ENCODE results near the gene SOX5. TPM values are rescaled to one million over a fixed set of nuclear protein-coding genes. Genes with fewer than 3 reads are reported as not detected.
"Not testable (repeated sequence)": the region's sequence is repeated elsewhere in the genome, so short reads cannot be mapped to it uniquely, and the experiment has no call there.

Gene SOX5
- total RNA-seq, 2 experiments from 2014 or later: 0.88 to 1.1 TPM

DNA sequence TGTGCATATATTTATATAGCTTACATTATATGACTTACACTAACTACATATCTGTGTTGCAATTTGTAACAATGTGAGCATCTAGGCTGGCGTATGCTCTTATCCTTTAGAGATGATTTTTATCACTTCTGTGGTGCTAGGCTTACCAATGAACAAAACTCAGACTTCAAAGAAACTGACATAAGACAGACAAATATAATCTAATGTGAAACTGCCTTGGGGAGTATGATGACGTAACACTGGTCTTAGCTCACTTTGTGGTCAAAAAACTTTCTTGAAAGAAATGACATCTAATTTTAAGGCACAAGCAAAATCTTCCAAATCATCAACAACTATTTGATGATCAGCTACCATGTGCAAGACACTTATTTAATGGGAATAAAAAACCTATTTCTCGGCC, 50.0 kb downstream of the SOX5 start:
- Mint-ChIP-seq H3K36me3 (ENCODE audit: low read depth) (no peaks in the 10 kb centered on the region), H3K9me3 (ENCODE audit: low read depth) (peaks cover 3% of the 10 kb centered on the region), H3K4me1 (no peaks in the 10 kb centered on the region), H3K27ac (no peak overlapping the region), H3K4me3 (no peak overlapping the region), H3K27me3 (no peaks in the 10 kb centered on the region)
- intact Hi-C loops (cut with DNase I, micrococcal nuclease): no loop called here
- ATAC-seq (no peak), DNase-seq (no peak)
- CTCF ChIA-PET: interaction anchor here (0.6 to 1.1 kb wide), 2 partner anchors 98 to 694 kb away, joined by 3 read pairs; no protein-coding TSS in a partner anchor
- POLR2A ChIA-PET: interaction anchor here (0.6 kb wide), 1 partner anchor 19 kb away, joined by 3 read pairs; no protein-coding TSS in a partner anchor

DNA sequence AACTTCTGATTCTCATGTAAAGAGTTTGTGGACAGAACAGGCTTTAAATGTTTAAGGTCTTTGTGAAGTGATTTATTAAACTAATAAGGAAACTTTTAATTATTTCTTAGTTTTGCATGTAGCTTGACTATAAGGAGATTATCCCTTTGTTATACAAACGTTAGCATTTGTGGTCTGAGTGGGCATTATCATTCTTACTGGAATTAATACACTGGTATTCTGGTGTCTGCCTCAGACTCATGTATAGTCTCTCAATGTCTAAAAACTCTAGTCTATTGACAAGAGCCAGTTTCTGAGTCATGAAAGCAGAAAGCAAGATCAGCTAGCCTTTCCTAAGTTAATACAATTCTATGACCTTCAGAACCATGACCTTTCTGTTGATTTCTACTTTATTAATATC, 51.3 kb downstream of the SOX5 start:
- Mint-ChIP-seq H3K36me3 (ENCODE audit: low read depth) (no peaks in the 10 kb centered on the region), H3K27ac (no peak overlapping the region), H3K9me3 (ENCODE audit: low read depth) (peaks cover 3% of the 10 kb centered on the region), H3K4me1 (no peaks in the 10 kb centered on the region), H3K27me3 (no peaks in the 10 kb centered on the region), H3K4me3 (no peak overlapping the region)
- ChIA-PET POLR2A (no interaction called here), CTCF (no interaction called here)
- DNase-seq (no peak), ATAC-seq (no peak)
- intact Hi-C loops (cut with DNase I, micrococcal nuclease): no loop called here

DNA sequence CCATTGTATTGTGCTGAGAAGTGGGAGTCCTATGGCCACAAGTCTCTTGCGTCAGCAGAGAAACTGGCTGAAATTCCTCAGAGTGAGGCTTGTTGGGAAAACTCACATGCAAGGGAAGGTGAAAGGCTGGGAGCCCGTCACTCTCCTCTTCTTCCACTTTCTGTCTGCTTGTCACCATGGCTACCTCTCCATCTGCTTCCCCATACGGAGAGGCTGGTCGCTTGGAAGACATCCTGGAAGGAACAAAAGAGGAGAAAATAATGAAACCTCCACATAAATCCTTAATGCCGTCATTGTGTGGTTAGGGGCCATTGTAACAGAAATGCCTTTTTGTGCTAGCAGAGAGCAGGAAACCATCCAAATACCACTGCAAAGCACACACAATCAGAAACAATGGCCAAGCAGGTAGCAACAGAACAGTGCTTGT, 53.7 kb downstream of the SOX5 start:
- intact Hi-C loops (cut with DNase I, micrococcal nuclease): no loop called here
- Mint-ChIP-seq H3K27ac (no peak overlapping the region), H3K36me3 (ENCODE audit: low read depth) (no peaks in the 10 kb centered on the region), H3K4me1 (no peaks in the 10 kb centered on the region), H3K4me3 (no peak overlapping the region), H3K9me3 (ENCODE audit: low read depth) (no peaks in the 10 kb centered on the region), H3K27me3 (no peaks in the 10 kb centered on the region)
- ATAC-seq (no peak), DNase-seq (no peak)
- POLR2A ChIA-PET: no interaction called here
- CTCF ChIA-PET: no interaction called here

DNA sequence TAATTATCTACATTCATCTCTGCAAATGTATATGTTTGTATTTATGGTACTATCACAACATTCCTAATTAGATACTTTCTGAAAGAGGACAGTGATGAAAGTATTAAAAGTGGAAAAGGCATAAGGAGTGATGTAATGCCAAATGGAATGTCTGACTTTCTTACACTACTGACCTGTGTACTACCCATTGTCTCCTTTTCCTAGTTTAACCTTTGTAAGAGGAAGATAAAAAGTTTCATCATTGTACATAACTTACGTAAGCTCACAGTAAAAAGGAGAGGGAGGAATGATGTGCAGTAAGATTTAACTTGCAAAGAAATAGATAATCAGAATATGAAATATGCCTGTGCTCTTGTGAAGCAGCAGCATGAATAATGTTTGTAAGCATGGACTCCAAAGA, 55.9 kb downstream of the SOX5 start:
- H3K4me1 Mint-ChIP-seq: no peaks in the 10 kb centered on the region
- ChIA-PET POLR2A (no interaction called here), CTCF (no interaction called here)
- H3K4me3 Mint-ChIP-seq: no peak overlapping the region
- H3K27me3 Mint-ChIP-seq: no peaks in the 10 kb centered on the region
- DNase-seq (no peak), ATAC-seq (no peak)
- no peaks in the 10 kb centered on the region for H3K9me3 Mint-ChIP-seq (ENCODE audit: low read depth)
- no peak overlapping the region for H3K27ac Mint-ChIP-seq
- intact Hi-C loops (cut with DNase I, micrococcal nuclease): no loop called here
- no peaks in the 10 kb centered on the region for H3K36me3 Mint-ChIP-seq (ENCODE audit: low read depth)

DNA sequence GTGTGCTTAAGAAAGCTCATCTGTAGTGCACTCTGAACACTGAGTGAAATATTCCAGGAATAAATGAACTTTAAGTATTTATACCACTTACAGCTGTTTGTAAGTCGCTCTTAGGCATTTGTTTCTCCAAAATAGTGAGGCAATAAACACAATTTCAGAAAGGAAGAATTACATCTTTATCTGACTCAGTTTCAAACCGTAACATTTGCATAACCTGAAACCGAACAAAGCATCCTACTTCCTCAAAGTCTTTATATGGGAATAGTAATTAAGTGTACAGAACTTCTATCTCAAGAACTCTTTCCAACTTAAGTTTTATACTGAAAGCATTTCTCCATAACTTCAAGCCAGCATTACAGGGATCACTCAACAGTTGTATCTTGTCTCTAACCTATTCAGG, 58.4 kb downstream of the SOX5 start:
- H3K27ac Mint-ChIP-seq: no peak overlapping the region
- POLR2A ChIA-PET: no interaction called here
- no peak for ATAC-seq
- H3K4me1 Mint-ChIP-seq: no peaks in the 10 kb centered on the region
- H3K4me3 Mint-ChIP-seq: no peak overlapping the region
- CTCF ChIA-PET: no interaction called here
- no peaks in the 10 kb centered on the region for H3K27me3 Mint-ChIP-seq
- DNase-seq: no peak
- intact Hi-C loops (cut with DNase I, micrococcal nuclease): no loop called here
- H3K36me3 Mint-ChIP-seq (ENCODE audit: low read depth): no peaks in the 10 kb centered on the region
- H3K9me3 Mint-ChIP-seq (ENCODE audit: low read depth): no peaks in the 10 kb centered on the region

DNA sequence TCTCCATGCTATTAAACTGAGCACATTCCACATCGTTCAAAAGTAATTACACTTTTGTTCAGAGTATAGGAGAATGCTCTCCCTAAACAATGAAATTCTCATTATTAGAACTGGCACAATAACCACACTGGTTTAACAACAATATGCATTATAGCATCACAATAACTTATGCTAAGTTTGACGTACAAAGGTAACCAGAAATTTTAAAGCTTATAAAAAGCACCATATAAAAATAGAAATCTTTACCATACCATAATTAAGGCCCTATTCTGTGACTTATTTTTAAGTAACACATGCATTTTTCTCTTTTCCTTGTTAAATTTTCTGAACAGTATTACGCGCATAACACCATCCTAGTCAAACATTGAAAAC, 60.4 kb downstream of the SOX5 start:
- no peak for ATAC-seq
- intact Hi-C loops (cut with DNase I, micrococcal nuclease): no loop called here
- no peaks in the 10 kb centered on the region for H3K36me3 Mint-ChIP-seq (ENCODE audit: low read depth)
- H3K4me3 Mint-ChIP-seq: no peak overlapping the region
- no peaks in the 10 kb centered on the region for H3K27me3 Mint-ChIP-seq
- no peak for DNase-seq
- ChIA-PET CTCF (no interaction called here), POLR2A (no interaction called here)
- H3K27ac Mint-ChIP-seq: no peak overlapping the region
- H3K9me3 Mint-ChIP-seq (ENCODE audit: low read depth): no peaks in the 10 kb centered on the region
- no peaks in the 10 kb centered on the region for H3K4me1 Mint-ChIP-seq

DNA sequence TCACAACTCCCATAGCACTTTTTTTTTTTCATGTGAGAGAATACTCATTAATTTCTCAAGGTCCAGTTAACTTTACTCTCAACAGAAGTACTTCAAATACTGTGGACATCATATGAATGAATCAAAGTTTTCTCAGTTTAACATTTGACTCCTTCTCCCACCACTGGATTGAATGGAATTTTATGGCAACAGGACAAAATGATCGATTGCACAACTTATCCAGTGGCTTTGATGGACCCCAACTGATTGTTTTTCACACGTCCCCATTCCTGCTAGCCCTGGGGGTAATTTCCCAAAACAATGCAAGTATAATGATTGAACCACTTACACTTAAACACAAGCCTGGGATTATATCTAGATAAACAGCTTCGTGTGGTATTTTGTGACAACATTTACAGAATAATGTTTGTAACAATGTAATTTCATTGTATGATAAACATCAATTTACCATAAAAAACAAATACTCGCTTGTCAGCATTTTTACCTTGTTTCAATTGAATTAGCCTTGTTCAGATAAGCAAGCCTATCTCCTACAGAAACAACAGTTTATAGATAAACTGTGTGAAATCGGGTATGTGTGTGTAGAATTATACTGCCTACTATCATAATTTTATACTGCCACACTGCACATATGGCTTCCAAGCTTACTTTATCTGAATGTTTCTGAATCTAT, 60.9 kb downstream of the SOX5 start:
- ATAC-seq: no peak
- POLR2A ChIA-PET: no interaction called here

DNA sequence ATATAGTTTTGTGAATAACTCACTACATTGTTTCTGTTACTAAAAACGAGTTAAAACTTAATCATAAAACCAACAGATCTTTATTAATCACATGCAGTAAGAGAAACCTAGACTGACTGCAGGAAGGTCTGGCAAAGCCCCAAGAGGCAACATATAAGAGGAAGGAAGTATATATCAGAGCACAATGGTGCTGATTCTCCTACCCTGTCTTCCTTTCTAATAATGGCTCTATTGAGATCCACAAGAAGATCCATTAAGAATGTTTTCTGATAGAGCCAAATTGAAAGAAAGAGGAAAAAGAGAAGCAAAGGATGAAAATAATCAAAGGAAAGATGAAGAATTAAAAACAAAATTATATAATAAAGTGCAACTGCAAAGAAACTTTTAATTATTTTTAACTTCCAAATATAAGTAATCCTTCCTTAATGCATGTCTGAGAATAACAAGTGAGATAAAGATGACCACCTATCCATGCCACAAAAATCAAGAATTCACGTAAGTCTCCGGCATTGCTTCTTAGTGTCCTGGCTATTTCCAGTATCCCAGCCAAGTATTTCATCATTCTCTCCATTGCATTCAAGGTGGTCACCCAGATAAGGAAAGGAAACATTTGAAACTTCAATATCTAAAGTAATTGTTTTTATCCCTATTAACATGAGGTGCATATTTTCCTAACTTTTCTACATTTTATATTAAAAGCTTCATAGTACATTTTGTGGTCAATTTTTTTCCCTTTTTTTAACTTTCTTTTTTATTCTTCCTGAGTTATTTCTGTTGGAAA, 62.2 kb downstream of the SOX5 start:
- Mint-ChIP-seq H3K27ac (no peak overlapping the region), H3K27me3 (no peaks in the 10 kb centered on the region), H3K4me1 (no peaks in the 10 kb centered on the region), H3K36me3 (ENCODE audit: low read depth) (no peaks in the 10 kb centered on the region), H3K4me3 (no peak overlapping the region), H3K9me3 (ENCODE audit: low read depth) (no peaks in the 10 kb centered on the region)
- DNase-seq: no peak
- intact Hi-C loops (cut with DNase I, micrococcal nuclease): no loop called here
- no peak for ATAC-seq
- CTCF ChIA-PET: no interaction called here
- POLR2A ChIA-PET: no interaction called here

More for the DNA sequence above, 60.9 kb downstream of the SOX5 start:
- Mint-ChIP-seq H3K27ac (no peak overlapping the region), H3K4me1 (no peaks in the 10 kb centered on the region), H3K9me3 (ENCODE audit: low read depth) (no peaks in the 10 kb centered on the region), H3K36me3 (ENCODE audit: low read depth) (no peaks in the 10 kb centered on the region), H3K4me3 (no peak overlapping the region), H3K27me3 (no peaks in the 10 kb centered on the region)
- intact Hi-C loops (cut with DNase I, micrococcal nuclease): no loop called here
- CTCF ChIA-PET: no interaction called here
- DNase-seq: no peak

DNA sequence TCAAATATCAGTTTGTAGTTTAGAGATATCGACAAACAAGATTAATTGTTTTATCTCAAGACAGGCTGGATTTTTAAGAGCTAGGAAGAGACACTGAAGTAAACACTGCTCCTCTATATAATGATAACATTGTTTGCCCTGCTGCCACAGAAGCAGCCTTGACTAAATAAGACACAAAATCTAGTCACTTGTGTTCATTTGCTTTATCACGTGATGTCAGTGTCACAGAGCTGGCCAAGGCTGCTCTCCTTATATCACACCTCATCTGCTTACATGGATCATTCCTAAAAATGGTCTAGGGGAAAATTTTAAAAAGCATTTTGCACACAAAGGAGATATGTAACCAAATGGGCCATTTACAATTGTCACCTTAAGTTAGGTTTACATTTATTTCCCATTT, 64.1 kb downstream of the SOX5 start:
- H3K36me3 Mint-ChIP-seq (ENCODE audit: low read depth): no peaks in the 10 kb centered on the region
- no peak overlapping the region for H3K27ac Mint-ChIP-seq
- no peak overlapping the region for H3K4me3 Mint-ChIP-seq
- H3K27me3 Mint-ChIP-seq: no peaks in the 10 kb centered on the region
- no peak for ATAC-seq
- H3K4me1 Mint-ChIP-seq: no peaks in the 10 kb centered on the region
- DNase-seq: no peak
- intact Hi-C loops (cut with DNase I, micrococcal nuclease): no loop called here
- POLR2A ChIA-PET: no interaction called here
- CTCF ChIA-PET: no interaction called here
- no peaks in the 10 kb centered on the region for H3K9me3 Mint-ChIP-seq (ENCODE audit: low read depth)

DNA sequence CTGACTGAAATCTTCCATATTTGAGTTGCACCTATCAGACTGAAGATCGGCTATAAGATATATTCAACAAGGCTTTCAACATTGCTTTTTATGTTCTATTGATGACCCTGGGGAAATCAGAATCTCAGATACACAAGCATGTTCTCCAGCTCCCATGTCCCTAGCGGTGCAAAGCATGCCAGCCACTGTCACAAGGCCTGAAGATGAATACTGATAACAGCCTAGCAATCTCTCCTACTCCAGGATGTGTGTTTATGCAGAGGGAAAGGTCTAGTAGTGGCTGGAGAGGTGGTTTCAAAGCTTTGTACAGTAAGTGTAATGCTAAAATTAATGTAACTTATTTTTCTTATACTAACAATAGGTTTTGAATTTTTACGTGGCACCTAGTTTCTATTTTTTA, 64.6 kb downstream of the SOX5 start:
- H3K27ac Mint-ChIP-seq: no peak overlapping the region

DNA sequence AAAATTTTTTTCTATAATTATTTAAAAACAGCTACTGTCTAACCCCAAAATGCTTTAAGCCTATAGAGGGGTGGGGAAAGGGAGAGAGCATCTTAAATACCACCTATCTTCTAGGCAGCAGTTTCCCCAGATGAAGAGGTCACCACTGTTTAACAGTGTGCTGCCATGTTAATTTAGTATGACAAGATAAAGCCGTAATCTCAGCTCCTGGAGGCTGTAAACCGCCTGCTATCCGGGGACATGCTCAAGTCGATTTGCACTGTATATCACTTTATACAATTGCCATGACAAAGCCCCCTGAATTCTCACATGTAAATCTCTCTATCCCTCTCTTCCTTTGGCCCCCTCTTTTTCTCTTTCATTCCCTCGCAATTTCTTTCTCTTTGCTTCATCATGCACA, 68.5 kb downstream of the SOX5 start:
- ChIA-PET CTCF (no interaction called here), POLR2A (no interaction called here)
- no peak overlapping the region for H3K4me3 Mint-ChIP-seq
- no peaks in the 10 kb centered on the region for H3K27me3 Mint-ChIP-seq
- no peaks in the 10 kb centered on the region for H3K9me3 Mint-ChIP-seq (ENCODE audit: low read depth)
- H3K36me3 Mint-ChIP-seq (ENCODE audit: low read depth): no peaks in the 10 kb centered on the region
- H3K27ac Mint-ChIP-seq: no peak overlapping the region
- no peak for DNase-seq
- no peaks in the 10 kb centered on the region for H3K4me1 Mint-ChIP-seq
- no peak for ATAC-seq
- intact Hi-C loops (cut with DNase I, micrococcal nuclease): no loop called here

More for the DNA sequence above, 64.6 kb downstream of the SOX5 start:
- ChIA-PET POLR2A (no interaction called here), CTCF (interaction anchor here (1.0 kb wide), 1 partner anchor 12 kb away, joined by 3 read pairs; no protein-coding TSS in a partner anchor)
- intact Hi-C loops (cut with DNase I, micrococcal nuclease): no loop called here
- Mint-ChIP-seq H3K9me3 (ENCODE audit: low read depth) (no peaks in the 10 kb centered on the region), H3K36me3 (ENCODE audit: low read depth) (no peaks in the 10 kb centered on the region), H3K27me3 (no peaks in the 10 kb centered on the region), H3K4me1 (no peaks in the 10 kb centered on the region), H3K4me3 (no peak overlapping the region)
- no peak for ATAC-seq
- DNase-seq: no peak

DNA sequence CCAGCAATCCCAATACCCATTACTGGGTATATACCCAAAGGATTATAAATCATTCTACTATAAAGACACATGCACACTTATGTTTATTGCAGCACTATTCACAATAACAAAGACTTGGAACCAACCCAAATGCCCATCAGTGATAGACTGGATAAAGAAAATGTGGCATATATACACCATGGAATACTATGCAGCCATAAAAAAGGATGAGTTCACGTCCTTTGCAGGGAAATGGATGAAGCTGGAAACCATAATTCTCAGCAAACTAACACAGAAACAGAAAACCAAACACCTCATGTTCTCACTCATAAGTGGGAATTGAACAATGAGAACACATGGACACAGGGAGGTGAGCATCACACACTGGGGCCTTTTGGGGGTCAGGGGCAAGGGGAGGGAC, 72.9 kb downstream of the SOX5 start:
- H3K27ac Mint-ChIP-seq; H3K4me1 Mint-ChIP-seq; CTCF ChIA-PET; POLR2A ChIA-PET; H3K4me3 Mint-ChIP-seq; H3K27me3 Mint-ChIP-seq; ATAC-seq; H3K36me3 Mint-ChIP-seq (ENCODE audit: low read depth); DNase-seq; intact Hi-C loops (cut with DNase I, micrococcal nuclease); H3K9me3 Mint-ChIP-seq (ENCODE audit: low read depth): not testable (repeated sequence)

Data from activated CD4-positive, alpha-beta T cell treated with anti-CD3 and anti-CD28 coated beads for 36 hours (primary cell).